Uterus (tissue), 2 donors: ENCODE measurements around the gene PTPRE.

Source experiments
- POLR2A ChIP-seq, 2 donors: fragments of 450-650 bp; IDR thresholded peaks; one replicate each; pipeline ENCODE4 v1.6.1; 2016; ENCODE audit warnings: antibody characterized with exemption in 2 of 2, mild to moderate bottlenecking in 1 of 2, moderate library complexity in 1 of 2
- TF ChIP-seq, protein P1 (sequence below), 4 experiments: fragments of 200-600 bp in 2 of 4; fragments of 450-650 bp in 2 of 4; sonication (generic) in 2 of 4; IDR thresholded peaks; one replicate each; pipeline ENCODE4 v1.5.1; 2016 to 2019; ENCODE audit warnings: antibody characterized with exemption in 4 of 4, mild to moderate bottlenecking in 2 of 4, moderate library complexity in 1 of 4

GRCh38 chr10:128092454-128092853 is 185.6 kb downstream of the PTPRE start:
- TF ChIP-seq, protein P1, sequence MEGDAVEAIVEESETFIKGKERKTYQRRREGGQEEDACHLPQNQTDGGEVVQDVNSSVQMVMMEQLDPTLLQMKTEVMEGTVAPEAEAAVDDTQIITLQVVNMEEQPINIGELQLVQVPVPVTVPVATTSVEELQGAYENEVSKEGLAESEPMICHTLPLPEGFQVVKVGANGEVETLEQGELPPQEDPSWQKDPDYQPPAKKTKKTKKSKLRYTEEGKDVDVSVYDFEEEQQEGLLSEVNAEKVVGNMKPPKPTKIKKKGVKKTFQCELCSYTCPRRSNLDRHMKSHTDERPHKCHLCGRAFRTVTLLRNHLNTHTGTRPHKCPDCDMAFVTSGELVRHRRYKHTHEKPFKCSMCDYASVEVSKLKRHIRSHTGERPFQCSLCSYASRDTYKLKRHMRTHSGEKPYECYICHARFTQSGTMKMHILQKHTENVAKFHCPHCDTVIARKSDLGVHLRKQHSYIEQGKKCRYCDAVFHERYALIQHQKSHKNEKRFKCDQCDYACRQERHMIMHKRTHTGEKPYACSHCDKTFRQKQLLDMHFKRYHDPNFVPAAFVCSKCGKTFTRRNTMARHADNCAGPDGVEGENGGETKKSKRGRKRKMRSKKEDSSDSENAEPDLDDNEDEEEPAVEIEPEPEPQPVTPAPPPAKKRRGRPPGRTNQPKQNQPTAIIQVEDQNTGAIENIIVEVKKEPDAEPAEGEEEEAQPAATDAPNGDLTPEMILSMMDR (IDR thresholded peaks at IDR 0.05) = no peak
- TF ChIP-seq POLR2A (IDR thresholded peaks at IDR 0.05) = no peak
